ENCODE data around the gene SPRY2.
"Not testable (repeated sequence)": the region's sequence is repeated elsewhere in the genome, so short reads cannot be mapped to it uniquely, and the experiment has no call there.

The SPRY2 gene

GRCh38 chr13:80348750-80349149 is 7.8 kb upstream of the SPRY2 start:
- DNase-seq (ENCODE audit: low read depth), result no peak

- DNase-seq (ENCODE audit: low read depth), result peak; percentile 54
Observed at GRCh38 chr13:80348314-80348713, 7.4 kb upstream of the SPRY2 start.

- peak; percentile 31 for DNase-seq (ENCODE audit: low read depth)
Observed at GRCh38 chr13:80345771-80346510, 5.0 kb upstream of the SPRY2 start.

GRCh38 chr13:80344032-80344431 is 3.1 kb upstream of the SPRY2 start:
- DNase-seq (ENCODE audit: low read depth), result not testable (repeated sequence)

- DNase-seq (ENCODE audit: low read depth), result peak; percentile 70
Observed at GRCh38 chr13:80342471-80343371, 1.8 kb upstream of the SPRY2 start.

- peak; percentile 19 for DNase-seq (ENCODE audit: low read depth)
Observed at GRCh38 chr13:80341756-80342370, 937 bp upstream of the SPRY2 start.

GRCh38 chr13:80340651-80341100 is 250 bp downstream of the SPRY2 start:
- DNase-seq (ENCODE audit: low read depth), result no peak

GRCh38 chr13:80339912-80340650 is 845 bp downstream of the SPRY2 start:
- peak; percentile 35 for DNase-seq (ENCODE audit: low read depth)

GRCh38 chr13:80339563-80339911 is 1.4 kb downstream of the SPRY2 start:
- DNase-seq (ENCODE audit: low read depth), result no peak

- peak; percentile 88 for DNase-seq (ENCODE audit: low read depth)
Observed at GRCh38 chr13:80338781-80339562, 2.0 kb downstream of the SPRY2 start.

GRCh38 chr13:80337288-80338081 is 3.4 kb downstream of the SPRY2 start:
- peak; percentile 19 for DNase-seq (ENCODE audit: low read depth)

GRCh38 chr13:80336776-80337287 is 4.1 kb downstream of the SPRY2 start:
- no peak for DNase-seq (ENCODE audit: low read depth)

GRCh38 chr13:80336370-80336769 is 4.6 kb downstream of the SPRY2 start:
- peak; percentile 65 for DNase-seq (ENCODE audit: low read depth)

GRCh38 chr13:80334597-80335260 is 6.2 kb downstream of the SPRY2 start:
- peak; percentile 43 for DNase-seq (ENCODE audit: low read depth)

- DNase-seq (ENCODE audit: low read depth), result no peak
Observed at GRCh38 chr13:80331984-80332383, 8.9 kb downstream of the SPRY2 start.

- DNase-seq (ENCODE audit: low read depth), result no peak
Observed at GRCh38 chr13:80329250-80329649, 11.7 kb downstream of the SPRY2 start.

GRCh38 chr13:80319004-80319403 is 21.9 kb downstream of the SPRY2 start:
- no peak for DNase-seq (ENCODE audit: low read depth)

- no peak for DNase-seq (ENCODE audit: low read depth)
Observed at GRCh38 chr13:80314711-80315653, 25.9 kb downstream of the SPRY2 start.
